ENCODE results near the gene AQP2. TPM values are rescaled to one million over a fixed set of nuclear protein-coding genes. Genes with fewer than 3 reads are reported as not detected.

AQP2 gene
- total and polyA plus RNA-seq, 7 donors, result not detected

DNA sequence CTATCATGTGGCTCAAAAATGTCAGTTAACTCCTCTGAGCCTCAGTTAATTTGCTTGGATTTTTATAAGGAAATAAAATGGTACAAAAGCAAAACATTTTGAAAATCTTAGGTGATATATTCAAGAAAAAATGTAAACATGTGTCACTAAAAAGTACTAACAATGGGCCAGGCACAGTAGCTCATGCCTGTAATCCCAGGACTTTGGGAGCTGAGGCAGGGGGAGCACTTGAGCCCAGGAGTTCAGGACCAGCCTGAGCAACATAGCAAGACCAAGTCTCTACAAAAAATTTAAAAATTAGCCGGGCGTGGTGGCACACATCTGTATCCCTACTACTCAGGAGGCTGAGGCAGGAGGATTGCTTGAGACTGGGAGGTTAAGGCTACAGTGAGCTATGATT lies 47.9 kb downstream of the AQP2 start:
- Histone ChIP-seq H3K27me3 (no peaks in the 10 kb centered on the region), H3K4me3 (no peak overlapping the region), H3K4me1 (peaks cover 0 to 17% (median 6%) of the 10 kb centered on the region in 4 donors), H3K9me3 (no peaks in the 10 kb centered on the region), H3K27ac (no peak overlapping the region), H3K36me3 (peaks cover 0 to 34% (median 2%) of the 10 kb centered on the region in 4 donors)
- TF ChIP-seq POLR2AphosphoS5 (IDR thresholded peaks at IDR 0.05) (no peak), POLR2A (IDR thresholded peaks at IDR 0.05) (no peak), EP300 (IDR thresholded peaks at IDR 0.05) (no peak)
- TF ChIP-seq, protein P1, sequence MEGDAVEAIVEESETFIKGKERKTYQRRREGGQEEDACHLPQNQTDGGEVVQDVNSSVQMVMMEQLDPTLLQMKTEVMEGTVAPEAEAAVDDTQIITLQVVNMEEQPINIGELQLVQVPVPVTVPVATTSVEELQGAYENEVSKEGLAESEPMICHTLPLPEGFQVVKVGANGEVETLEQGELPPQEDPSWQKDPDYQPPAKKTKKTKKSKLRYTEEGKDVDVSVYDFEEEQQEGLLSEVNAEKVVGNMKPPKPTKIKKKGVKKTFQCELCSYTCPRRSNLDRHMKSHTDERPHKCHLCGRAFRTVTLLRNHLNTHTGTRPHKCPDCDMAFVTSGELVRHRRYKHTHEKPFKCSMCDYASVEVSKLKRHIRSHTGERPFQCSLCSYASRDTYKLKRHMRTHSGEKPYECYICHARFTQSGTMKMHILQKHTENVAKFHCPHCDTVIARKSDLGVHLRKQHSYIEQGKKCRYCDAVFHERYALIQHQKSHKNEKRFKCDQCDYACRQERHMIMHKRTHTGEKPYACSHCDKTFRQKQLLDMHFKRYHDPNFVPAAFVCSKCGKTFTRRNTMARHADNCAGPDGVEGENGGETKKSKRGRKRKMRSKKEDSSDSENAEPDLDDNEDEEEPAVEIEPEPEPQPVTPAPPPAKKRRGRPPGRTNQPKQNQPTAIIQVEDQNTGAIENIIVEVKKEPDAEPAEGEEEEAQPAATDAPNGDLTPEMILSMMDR (IDR thresholded peaks at IDR 0.05), result no peak
- 92 to 94% methylated on average over 2 of the region's 2 CpGs for WGBS, 2 donors
- intact Hi-C loops (cut with DNase I), result no loop called here
- DNase-seq, result no peak

GRCh38 chr12:50003595-50003994 lies 53.1 kb downstream of the AQP2 start:
- peak overlapping the region in 3 of 4 donors; percentile 71 to 79 (median 73) for H3K27ac ChIP-seq
- DNase-seq, result no peak
- H3K9me3 ChIP-seq, result no peaks in the 10 kb centered on the region
- no peak overlapping the region for H3K4me3 ChIP-seq
- H3K36me3 ChIP-seq, result peaks cover 0 to 1% (median 0%) of the 10 kb centered on the region in 4 donors
- intact Hi-C loops (cut with DNase I), result no loop called here
- peaks cover 0 to 60% (median 39%) of the 10 kb centered on the region in 4 donors for H3K4me1 ChIP-seq
- TF ChIP-seq POLR2AphosphoS5 (IDR thresholded peaks at IDR 0.05) (no peak), EP300 (IDR thresholded peaks at IDR 0.05) (no peak), POLR2A (IDR thresholded peaks at IDR 0.05) (no peak)
- TF ChIP-seq, protein P1 (IDR thresholded peaks at IDR 0.05), result no peak
- no peaks in the 10 kb centered on the region for H3K27me3 ChIP-seq
- 77 to 89% methylated on average over 2 of the region's 2 CpGs for WGBS, 2 donors

DNA sequence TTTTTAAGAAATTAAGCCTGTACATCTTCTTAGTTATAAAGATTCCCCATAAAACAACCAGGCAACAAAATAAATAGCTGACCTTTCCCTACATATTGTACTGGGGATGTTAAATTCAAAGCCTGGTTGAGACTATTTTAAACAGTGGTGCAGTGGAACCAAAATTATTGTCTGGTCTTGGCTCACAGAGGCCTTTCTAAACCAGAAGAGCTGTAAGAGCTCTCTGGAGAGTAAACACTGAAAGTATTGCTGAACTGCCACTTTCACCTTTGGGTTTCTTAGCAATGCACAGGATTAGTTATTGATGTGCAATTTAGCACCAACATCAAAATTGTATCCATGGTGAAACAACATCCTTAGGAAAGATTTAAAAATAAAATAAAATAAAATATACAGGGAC lies 54.2 kb downstream of the AQP2 start:
- Histone ChIP-seq H3K4me3 (no peak overlapping the region), H3K36me3 (no peaks in the 10 kb centered on the region), H3K4me1 (peaks cover 0 to 60% (median 39%) of the 10 kb centered on the region in 4 donors), H3K9me3 (no peaks in the 10 kb centered on the region), H3K27ac (peak overlapping the region; percentile 53 to 79 (median 72)), H3K27me3 (no peaks in the 10 kb centered on the region)
- no peak for DNase-seq
- no peak for TF ChIP-seq POLR2AphosphoS5 (IDR thresholded peaks at IDR 0.05)
- intact Hi-C loops (cut with DNase I), result loop anchor here (2.0 kb wide), 1 partner anchor 22 kb away; no protein-coding TSS in a partner anchor

DNA sequence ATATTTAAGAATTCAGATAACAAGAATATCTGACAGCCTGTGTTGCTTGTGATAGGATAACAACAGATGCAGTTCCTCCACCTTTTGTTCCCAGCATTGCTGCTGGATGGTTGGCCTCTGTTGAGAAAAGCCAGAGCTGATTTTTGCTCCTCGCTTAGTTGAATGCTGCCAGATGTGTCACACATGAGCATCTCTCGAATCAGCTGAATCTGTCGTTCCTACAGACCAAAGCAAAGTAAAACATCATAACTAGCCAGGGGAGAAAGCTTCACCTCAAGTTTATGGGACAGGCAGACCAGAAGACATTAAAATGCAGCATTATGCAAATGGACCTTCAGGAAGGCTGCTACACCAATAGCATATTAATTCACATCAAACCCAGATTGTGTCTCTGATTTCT lies 54.6 kb downstream of the AQP2 start:
- 75 to 87% methylated on average over 3 of the region's 3 CpGs for WGBS, 2 donors
- TF ChIP-seq EP300 (IDR thresholded peaks at IDR 0.05), result no peak
- peak in 3 of 4 donors; percentile 50 to 72 (median 68) for TF ChIP-seq POLR2AphosphoS5 (IDR thresholded peaks at IDR 0.05)

GRCh38 chr12:50006280-50006679 lies 55.7 kb downstream of the AQP2 start:
- WGBS, 2 donors, result 91 to 94% methylated on average over 7 of the region's 7 CpGs
- Histone ChIP-seq H3K9me3 (no peaks in the 10 kb centered on the region), H3K36me3 (no peaks in the 10 kb centered on the region), H3K27ac (peak overlapping the region; percentile 53 to 79 (median 72)), H3K4me3 (no peak overlapping the region), H3K4me1 (peaks cover 0 to 60% (median 39%) of the 10 kb centered on the region in 4 donors), H3K27me3 (no peaks in the 10 kb centered on the region)
- DNase-seq, result no peak
- intact Hi-C loops (cut with DNase I), result no loop called here
- TF ChIP-seq, protein P1 (IDR thresholded peaks at IDR 0.05), result no peak

More for the DNA sequence above, 54.6 kb downstream of the AQP2 start:
- no peak for DNase-seq
- intact Hi-C loops (cut with DNase I), result loop anchor here (2.0 kb wide), 1 partner anchor 22 kb away; no protein-coding TSS in a partner anchor
- no peak overlapping the region for H3K4me3 ChIP-seq
- peaks cover 0 to 60% (median 39%) of the 10 kb centered on the region in 4 donors for H3K4me1 ChIP-seq
- H3K27me3 ChIP-seq, result no peaks in the 10 kb centered on the region
- peak overlapping the region; percentile 53 to 79 (median 72) for H3K27ac ChIP-seq
- H3K9me3 ChIP-seq, result no peaks in the 10 kb centered on the region
- H3K36me3 ChIP-seq, result no peaks in the 10 kb centered on the region
